B cell (primary cell): Measurements from ENCODE around the gene DENND1A. TPM values are rescaled to one million over a fixed set of nuclear protein-coding genes. Genes with fewer than 3 reads are reported as not detected.
A peak's percentile ranks its signal among the peaks of the same experiment; 100 is the strongest.

ENCODE experiments used
- ATAC-seq: fragments of 200-7000 bp; cut with Tn5 transposase; one replicate; pipeline ENCODE4 v1.10.0; 2021; ENCODE audit warnings: low read depth, mild to moderate bottlenecking, moderate number of reproducible peaks, moderate library complexity
- CTCF ChIA-PET: fragments of 350-600 bp; sonication (Branson Sonifier 250); formaldehyde crosslinking; loops from one replicate; lab custom pipeline; 2021; ENCODE audit warnings: antibody characterized with exemption, inconsistent platforms; lab: Charles Lee
- POLR2A ChIA-PET: fragments of 350-600 bp; sonication (Branson Sonifier 250); formaldehyde crosslinking; loops from one replicate; lab custom pipeline; 2021; ENCODE audit warnings: antibody characterized with exemption; lab: Charles Lee
- DNase-seq: peaks from one replicate; pipeline ENCODE4 v3.0.0; 2013
- H2AFZ ChIP-seq: 2 replicates; pipeline ENCODE4 v1.6.1; 2012; ENCODE audit warnings: mild to moderate bottlenecking, low read depth, low read length; ENCODE audit not compliant: insufficient read depth, poor library complexity, severe bottlenecking
- H3K27ac ChIP-seq, 2 donors: 1 replicate in 1 of 2; 2 replicates in 1 of 2; pipeline ENCODE4 v1.5.1; 2012 to 2013; ENCODE audit warnings: low read length in 2 of 2, mild to moderate bottlenecking in 2 of 2, moderate library complexity in 1 of 2
- H3K27me3 ChIP-seq, 4 experiments: fragments of 200-600 bp in 1 of 4; sonication (generic) in 1 of 4; replicated peaks in 1 of 4; 1 replicate in 2 of 4; 2 replicates in 2 of 4; pipeline versions ENCODE4 v1.6.1 to v1.7.0; 2013 to 2016; ENCODE audit warnings: low read length in 3 of 4, mild to moderate bottlenecking in 2 of 4, mixed read lengths in 1 of 4, moderate library complexity in 1 of 4; ENCODE audit not compliant: insufficient read depth in 4 of 4, control insufficient read depth in 3 of 4; ENCODE audit errors: control extremely low read depth in 1 of 4
- H3K36me3 ChIP-seq, 2 experiments: replicated peaks in 1 of 2; 1 replicate in 1 of 2; 2 replicates in 1 of 2; pipeline versions ENCODE4 v1.6.1 to v1.7.1; 2013; ENCODE audit warnings: low read length in 1 of 2; ENCODE audit not compliant: insufficient read depth in 2 of 2, control insufficient read depth in 1 of 2; ENCODE audit errors: control extremely low read depth in 1 of 2, extremely low read depth in 1 of 2
- H3K4me1 ChIP-seq, 2 donors: fragments of 200-600 bp in 1 of 2; sonication (generic) in 1 of 2; 1 replicate in 1 of 2; 2 replicates in 1 of 2; pipeline versions ENCODE4 v1.5.1 to v1.6.1; 2013 to 2017; ENCODE audit warnings: low read length in 2 of 2; ENCODE audit not compliant: control insufficient read depth in 2 of 2, insufficient read depth in 2 of 2
- H3K4me2 ChIP-seq: replicated peaks from 2 replicates; pipeline ENCODE3; 2012; ENCODE audit warnings: mild to moderate bottlenecking, low read depth, low read length; ENCODE audit not compliant: poor library complexity, severe bottlenecking
- H3K4me3 ChIP-seq, 5 experiments: fragments of 200-600 bp in 1 of 5; sonication (generic) in 1 of 5; 1 replicate in 3 of 5; 2 replicates in 2 of 5; pipeline versions ENCODE4 v1.5.1 to v1.7.0; 2011 to 2016; ENCODE audit warnings: low read length in 4 of 5, mild to moderate bottlenecking in 4 of 5, low read depth in 2 of 5, control low read depth in 1 of 5, moderate library complexity in 1 of 5; ENCODE audit not compliant: insufficient read depth in 1 of 5; ENCODE audit errors: control extremely low read depth in 1 of 5, extremely low read depth in 1 of 5
- H3K79me2 ChIP-seq: fragments of 200-600 bp; sonication (generic); one replicate; pipeline ENCODE4 v1.6.0; 2016; ENCODE audit warnings: low read length; ENCODE audit not compliant: control insufficient read depth, insufficient read depth
- H3K9ac ChIP-seq: fragments of 200-600 bp; sonication (generic); 2 replicates; pipeline ENCODE4 v1.6.1; 2017; ENCODE audit warnings: mild to moderate bottlenecking, low read length, moderate library complexity
- H3K9me3 ChIP-seq, 3 donors: one replicate each; pipeline versions ENCODE4 v1.6.1 to v1.7.1; 2013; ENCODE audit warnings: low read length in 2 of 3; ENCODE audit not compliant: control insufficient read depth in 2 of 3, insufficient read depth in 1 of 3; ENCODE audit errors: control extremely low read depth in 1 of 3
- H4K20me1 ChIP-seq: 2 replicates; pipeline ENCODE4 v1.6.0; 2012; ENCODE audit warnings: mild to moderate bottlenecking, low read length; ENCODE audit not compliant: insufficient read depth, control insufficient read depth, poor library complexity, severe bottlenecking
- H3K27ac Mint-ChIP-seq: one replicate; pipeline ENCODE4 v1.8.0; 2021; ENCODE audit warnings: mixed read lengths
- H3K27me3 Mint-ChIP-seq: one replicate; pipeline ENCODE4 v1.8.0; 2021; ENCODE audit warnings: mixed read lengths
- H3K4me1 Mint-ChIP-seq: one replicate; pipeline ENCODE4 v1.8.0; 2021; ENCODE audit warnings: mixed read lengths
- H3K4me3 Mint-ChIP-seq: one replicate; pipeline ENCODE4 v1.8.0; 2021; ENCODE audit warnings: mixed read lengths
- H3K9me3 Mint-ChIP-seq: one replicate; pipeline ENCODE4 v1.8.0; 2022; ENCODE audit warnings: mixed read lengths; ENCODE audit not compliant: insufficient read depth
- EZH2 ChIP-seq: IDR thresholded peaks from 2 replicates; pipeline ENCODE4 v1.6.1; 2012; ENCODE audit warnings: borderline replicate concordance, low read depth, mild to moderate bottlenecking, moderate library complexity, low read length; ENCODE audit not compliant: insufficient read depth, poor library complexity, severe bottlenecking
- WGBS: methylation state at CpG from one replicate; pipeline ENCODE4 v1.1.5; 2013; ENCODE audit warnings: missing lambda C conversion rate; ENCODE audit not compliant: insufficient coverage; 5-methylcytosine and 5-hydroxymethylcytosine counted together
- intact Hi-C: fragments of 100-400 bp; cut with micrococcal nuclease; formaldehyde crosslinking; loops from one replicate; pipeline ENCODE4 v1.10.0; 2022
- polyA plus RNA-seq: library from polyadenylated mRNA; depleted of rRNA; stranded (reverse); fragments of >200 nt; gene quantifications from 2 replicates; pipeline ENCODE4 v1.2.3, GENCODE V29; 2012
- total RNA-seq, 2 donors: library from RNA; stranded (reverse); fragments of 120-200 nt in 1 of 2; gene quantifications; 1 replicate in 1 of 2; 2 replicates in 1 of 2; pipeline versions ENCODE4 v1.2.3 to v1.2.4, GENCODE V29; 2013 to 2022
- TF ChIP-seq, protein P1 (sequence below): fragments of 200-600 bp; IDR thresholded peaks from one replicate; pipeline ENCODE4 v1.8.0; 2022; ENCODE audit warnings: antibody characterized with exemption, mild to moderate bottlenecking

The DENND1A gene
- total and polyA plus RNA-seq, 2 donors (not counting 1 experiment from before 2014, with no cell fraction given), result 10.8 to 26.0 TPM

DNA sequence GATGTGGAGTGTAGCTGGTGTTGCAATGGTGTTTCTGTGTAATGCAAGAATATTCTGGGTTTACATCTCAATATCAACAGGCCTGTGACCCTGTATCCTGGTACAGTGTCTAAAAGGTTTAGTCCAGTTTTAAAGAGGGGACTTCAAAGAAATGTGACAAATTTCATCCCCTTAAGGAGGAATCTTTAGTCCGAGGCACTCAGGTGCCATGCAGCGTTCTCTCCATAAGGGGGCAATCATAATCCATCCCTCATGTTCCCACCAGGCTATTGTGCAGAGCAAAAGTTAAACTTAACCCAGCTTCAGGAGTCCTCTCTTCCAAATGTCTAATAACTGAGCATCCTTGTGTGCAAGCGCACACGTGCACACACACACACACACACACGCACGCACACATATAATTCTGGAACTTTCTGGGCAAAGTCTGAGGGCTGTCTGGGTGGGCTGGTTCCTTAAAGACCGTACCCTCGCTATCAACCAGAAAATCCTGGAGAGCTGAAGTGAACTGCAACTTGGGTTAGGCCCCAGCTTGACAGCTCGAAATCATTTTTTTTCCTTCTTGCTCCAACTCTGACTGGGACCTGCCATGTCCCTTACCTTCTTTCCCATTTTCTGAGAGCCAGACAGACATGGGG lies 527.9 kb downstream of the DENND1A start:
- Histone ChIP-seq H3K9ac (no peak overlapping the region), H3K4me1 (no peaks in the 10 kb centered on the region), H3K4me3 (no peak overlapping the region), H3K36me3 (peaks cover 0 to 3% of the 10 kb centered on the region in 2 experiments), H3K27me3 (no peaks in the 10 kb centered on the region), H3K27ac (no peak overlapping the region), H4K20me1 (no peaks in the 10 kb centered on the region), H3K79me2 (no peaks in the 10 kb centered on the region), H3K9me3 (no peaks in the 10 kb centered on the region), H3K4me2 (no peak overlapping the region), H2AFZ (no peak overlapping the region)
- no peaks in the 10 kb centered on the region for H3K4me1 Mint-ChIP-seq
- ChIA-PET POLR2A (no interaction called here), CTCF (interaction anchor here (1.3 kb wide), 1 partner anchor 1135 kb away, joined by 6 read pairs; no protein-coding TSS in a partner anchor)
- H3K27ac Mint-ChIP-seq, result no peak overlapping the region
- no peaks in the 10 kb centered on the region for H3K27me3 Mint-ChIP-seq
- no peak overlapping the region for H3K4me3 Mint-ChIP-seq
- no peaks in the 10 kb centered on the region for H3K9me3 Mint-ChIP-seq
- DNase-seq (no peak), ATAC-seq (no peak)
- TF ChIP-seq EZH2, result no peak
- TF ChIP-seq, protein P1, sequence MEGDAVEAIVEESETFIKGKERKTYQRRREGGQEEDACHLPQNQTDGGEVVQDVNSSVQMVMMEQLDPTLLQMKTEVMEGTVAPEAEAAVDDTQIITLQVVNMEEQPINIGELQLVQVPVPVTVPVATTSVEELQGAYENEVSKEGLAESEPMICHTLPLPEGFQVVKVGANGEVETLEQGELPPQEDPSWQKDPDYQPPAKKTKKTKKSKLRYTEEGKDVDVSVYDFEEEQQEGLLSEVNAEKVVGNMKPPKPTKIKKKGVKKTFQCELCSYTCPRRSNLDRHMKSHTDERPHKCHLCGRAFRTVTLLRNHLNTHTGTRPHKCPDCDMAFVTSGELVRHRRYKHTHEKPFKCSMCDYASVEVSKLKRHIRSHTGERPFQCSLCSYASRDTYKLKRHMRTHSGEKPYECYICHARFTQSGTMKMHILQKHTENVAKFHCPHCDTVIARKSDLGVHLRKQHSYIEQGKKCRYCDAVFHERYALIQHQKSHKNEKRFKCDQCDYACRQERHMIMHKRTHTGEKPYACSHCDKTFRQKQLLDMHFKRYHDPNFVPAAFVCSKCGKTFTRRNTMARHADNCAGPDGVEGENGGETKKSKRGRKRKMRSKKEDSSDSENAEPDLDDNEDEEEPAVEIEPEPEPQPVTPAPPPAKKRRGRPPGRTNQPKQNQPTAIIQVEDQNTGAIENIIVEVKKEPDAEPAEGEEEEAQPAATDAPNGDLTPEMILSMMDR, result peak; percentile 30
- intact Hi-C loops, result loop anchor here (2.0 kb wide), 1 partner anchor 639 kb away; no protein-coding TSS in a partner anchor
- 78% methylated on average over 9 of the region's 9 CpGs for WGBS

DNA sequence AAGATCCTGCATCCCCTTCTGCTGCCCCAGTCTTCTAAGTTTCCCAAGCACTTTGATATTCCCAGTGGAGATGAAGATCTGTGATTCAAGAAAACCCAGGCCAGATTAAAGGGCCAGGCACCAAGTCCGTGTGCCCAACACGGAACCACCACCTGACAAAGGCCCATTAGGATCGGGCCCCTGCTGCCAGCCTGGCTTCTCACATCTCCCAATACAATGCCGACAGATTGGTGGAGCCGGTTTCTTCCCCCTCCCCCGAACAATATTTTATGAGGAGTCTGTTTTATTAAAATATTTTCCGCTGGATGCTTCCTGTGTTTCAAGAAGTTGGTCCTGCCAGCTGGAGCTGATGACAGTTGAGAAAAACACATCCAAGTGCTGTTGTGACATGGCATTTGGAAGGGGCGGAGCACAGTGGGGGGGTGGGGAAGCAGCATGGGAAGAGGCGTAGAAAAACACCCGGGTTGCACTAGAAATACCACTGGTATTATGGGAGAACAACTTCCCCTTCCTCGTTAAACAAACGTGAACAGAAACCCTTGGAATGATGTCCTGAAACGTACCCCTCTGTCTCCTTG lies 528.9 kb downstream of the DENND1A start:
- H3K27ac ChIP-seq, result no peak overlapping the region
- H3K4me3 ChIP-seq, result no peak overlapping the region
- no peak for TF ChIP-seq EZH2
- TF ChIP-seq, protein P1, result no peak
- Mint-ChIP-seq H3K9me3 (no peaks in the 10 kb centered on the region), H3K27me3 (no peaks in the 10 kb centered on the region), H3K4me1 (no peaks in the 10 kb centered on the region), H3K4me3 (no peak overlapping the region), H3K27ac (no peak overlapping the region)
- H4K20me1 ChIP-seq, result no peaks in the 10 kb centered on the region
- DNase-seq, result no peak
- H3K79me2 ChIP-seq, result no peaks in the 10 kb centered on the region
- no peaks in the 10 kb centered on the region for H3K4me1 ChIP-seq
- H3K9me3 ChIP-seq, result no peaks in the 10 kb centered on the region
- 93% methylated on average over 6 of the region's 13 CpGs for WGBS
- H3K27me3 ChIP-seq, result no peaks in the 10 kb centered on the region
- POLR2A ChIA-PET, result no interaction called here
- CTCF ChIA-PET, result interaction anchor here (0.7 to 1.3 kb wide), 2 partner anchors 755 to 1136 kb away, joined by 3 to 6 read pairs; no protein-coding TSS in a partner anchor
- intact Hi-C loops, result no loop called here
- H3K4me2 ChIP-seq, result no peak overlapping the region
- no peak overlapping the region for H3K9ac ChIP-seq
- peaks cover 0 to 3% of the 10 kb centered on the region in 2 experiments for H3K36me3 ChIP-seq
- no peak for ATAC-seq
- no peak overlapping the region for H2AFZ ChIP-seq
